DMS 273 (cell line): Measurements from ENCODE around the gene CAGE1.
A peak's percentile ranks its signal among the peaks of the same experiment; 100 is the strongest.
"Not testable (repeated sequence)": the region's sequence is repeated elsewhere in the genome, so short reads cannot be mapped to it uniquely, and the experiment has no call there.

Experiments used
- DNase-seq: peaks from one replicate; lab custom pipeline; 2025; ENCODE audit not compliant: unreplicated experiment; lab: John Stamatoyannopoulos, UW

CAGE1 gene

GRCh38 chr6:7341271-7341670, 48.3 kb downstream of the CAGE1 start:
- DNase-seq: no peak

- DNase-seq: peak; percentile 33
Observed at GRCh38 chr6:7339007-7339732, 50.4 kb downstream of the CAGE1 start.

GRCh38 chr6:7338031-7338430, 51.5 kb downstream of the CAGE1 start:
- no peak for DNase-seq

- no peak for DNase-seq
Observed at GRCh38 chr6:7335519-7335918, 54.0 kb downstream of the CAGE1 start.

GRCh38 chr6:7334685-7335084, 54.9 kb downstream of the CAGE1 start:
- DNase-seq: no peak

- DNase-seq: no peak
Observed at GRCh38 chr6:7332090-7332745, 57.3 kb downstream of the CAGE1 start.

- DNase-seq: no peak
Observed at GRCh38 chr6:7331452-7331851, 58.1 kb downstream of the CAGE1 start.

- DNase-seq: no peak
Observed at GRCh38 chr6:7328243-7328642, 61.3 kb downstream of the CAGE1 start.

GRCh38 chr6:7325750-7326149, 63.8 kb downstream of the CAGE1 start:
- no peak for DNase-seq

- no peak for DNase-seq
Observed at GRCh38 chr6:7324520-7324919, 65.0 kb downstream of the CAGE1 start.

- DNase-seq: no peak
Observed at GRCh38 chr6:7323074-7323473, 66.5 kb downstream of the CAGE1 start.

GRCh38 chr6:7321866-7322265, 67.7 kb downstream of the CAGE1 start:
- DNase-seq: not testable (repeated sequence)

- DNase-seq: not testable (repeated sequence)
Observed at GRCh38 chr6:7319406-7319805, 70.1 kb downstream of the CAGE1 start.

- no peak for DNase-seq
Observed at GRCh38 chr6:7317538-7317937, 72.0 kb downstream of the CAGE1 start.

GRCh38 chr6:7316658-7317533, 72.6 kb downstream of the CAGE1 start:
- DNase-seq: no peak

GRCh38 chr6:7315948-7316365, 73.6 kb downstream of the CAGE1 start:
- no peak for DNase-seq

GRCh38 chr6:7315087-7315947, 74.2 kb downstream of the CAGE1 start:
- not testable (repeated sequence) for DNase-seq

GRCh38 chr6:7314414-7314813, 75.1 kb downstream of the CAGE1 start:
- no peak for DNase-seq

GRCh38 chr6:7313505-7314165, 75.9 kb downstream of the CAGE1 start:
- no peak for DNase-seq
